ENCODE data around the gene DIP2A.

GRCh38 chr21:46498335-46499050, 39.8 kb downstream of the DIP2A start:
- TF ChIP-seq POLR2A (IDR thresholded peaks at IDR 0.05; ENCODE audit: low read depth, low read length) (no peak), POLR2AphosphoS5 (IDR thresholded peaks at IDR 0.05; ENCODE audit: low read depth, low read length) (no peak), TAF1 (IDR thresholded peaks at IDR 0.05; ENCODE audit: borderline replicate concordance, low read depth, low read length) (no peak)

Measured in GM12892 (cell line).